Motor neuron (in vitro differentiated cells): ENCODE measurements around the gene RNASE8. TPM values are rescaled to one million over a fixed set of nuclear protein-coding genes. Genes with fewer than 3 reads are reported as not detected.
A peak's percentile ranks its signal among the peaks of the same experiment; 100 is the strongest.

Experiments used
- ATAC-seq, 8 experiments: fragments of 200-7000 bp; cut with Tn5 transposase; replicated peaks in 6 of 8; 2 replicates each; pipeline ENCODE4 v1.8.0; 2021; ENCODE audit warnings: mild to moderate bottlenecking in 8 of 8, moderate library complexity in 8 of 8
- H3K27ac ChIP-seq, 2 donors: fragments of 250-450 bp; sonication (Bioruptor Pico); 2 replicates each; pipeline ENCODE4 v1.9.0; 2021; ENCODE audit warnings: antibody characterized with exemption in 2 of 2, mild to moderate bottlenecking in 2 of 2, moderate library complexity in 1 of 2
- H3K4me1 ChIP-seq, 2 donors: fragments of 250-450 bp; sonication (Bioruptor Pico); replicated peaks in 1 of 2; 2 replicates each; pipeline ENCODE4 v1.6.1; 2021; ENCODE audit warnings: antibody characterized with exemption in 2 of 2, mild to moderate bottlenecking in 2 of 2, moderate library complexity in 1 of 2
- H3K4me3 ChIP-seq, 5 donors: fragments of 250-450 bp; sonication (Bioruptor Pico); 2 replicates each; pipeline ENCODE4 v1.9.0; 2021; ENCODE audit warnings: antibody characterized with exemption in 5 of 5, mild to moderate bottlenecking in 5 of 5, moderate library complexity in 4 of 5
- WGBS, 10 experiments: fragments of 450-650 bp; shearing (Covaris generic); methylation state at CpG; one replicate each; pipeline ENCODE4 v1.0.0; 2022; 5-methylcytosine and 5-hydroxymethylcytosine counted together
- in situ Hi-C, 9 experiments: fragments of 400-800 bp; cut with MboI; loops; one replicate each; pipeline ENCODE4 v1.15.0; 2021; ENCODE audit warnings: low sequenced_read_pairs in 9 of 9, low pct_unique_long_range_greater_than_20kb in 2 of 9; ENCODE audit not compliant: unreplicated experiment in 9 of 9
- total RNA-seq, 8 experiments: library from RNA; unstranded; fragments of 300-600 nt; gene quantifications; 2 replicates each; pipeline versions ENCODE4 v1.2.3 to v1.2.4, GENCODE V29; 2022

The RNASE8 gene
- total RNA-seq, 8 experiments from 2014 or later, result 0.22 to 0.95 TPM; not detected in 6

DNA sequence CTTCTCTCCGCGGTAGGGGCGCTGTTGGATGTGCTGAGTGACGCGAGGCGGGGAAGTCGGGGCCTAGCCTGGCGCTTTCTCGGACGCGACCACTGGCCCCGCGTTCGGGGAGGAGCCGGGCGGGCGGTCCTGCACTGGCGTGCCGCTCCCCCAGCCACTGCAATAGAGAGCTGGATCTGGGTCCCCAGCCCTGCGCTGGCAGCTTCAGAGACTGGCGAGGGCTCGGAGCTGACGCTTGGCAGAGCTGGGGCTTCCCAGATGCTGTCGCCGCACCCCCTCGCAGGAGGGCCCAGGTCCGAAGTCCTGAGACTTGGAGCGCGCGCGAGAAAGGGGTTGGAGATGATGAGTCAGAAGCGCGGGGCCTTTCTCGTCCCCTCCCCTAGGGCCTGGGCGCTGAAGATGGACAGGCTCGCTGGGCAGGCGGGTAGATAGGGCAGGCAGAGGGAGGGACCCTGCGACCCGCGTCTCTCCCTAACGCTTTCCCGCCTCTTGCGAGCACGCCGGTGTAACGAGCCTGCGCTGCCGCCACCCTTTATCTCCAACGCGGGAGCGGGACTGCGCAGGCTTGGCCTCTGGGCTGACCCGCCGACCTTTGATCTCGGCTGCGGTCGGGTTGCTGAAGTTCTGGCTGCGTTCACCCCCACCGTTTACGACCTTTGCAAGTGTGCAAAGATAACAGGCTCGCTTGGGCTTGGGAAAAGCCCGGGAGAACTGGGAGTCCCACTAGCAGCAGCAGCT is 46.3 kb downstream of the RNASE8 start:
- Histone ChIP-seq H3K27ac (peak overlapping the region; percentile 99 to 100), H3K4me3 (peak overlapping the region; percentile 57 to 73 (median 61)), H3K4me1 (peaks cover 36 to 37% of the 10 kb centered on the region in 2 donors)
- peak; percentile 80 to 93 (median 92) for ATAC-seq
- WGBS, 10 experiments, result 0 to 1% (median 0%) methylated on average over 1 to 17 of the region's 62 CpGs; no CpG with 5 or more reads in 5 of the 10 experiments
- in situ Hi-C loops, result loop anchor here in 1 of 9 experiments (25.0 kb wide), 1 partner anchor 92 kb away; no protein-coding TSS in a partner anchor

DNA sequence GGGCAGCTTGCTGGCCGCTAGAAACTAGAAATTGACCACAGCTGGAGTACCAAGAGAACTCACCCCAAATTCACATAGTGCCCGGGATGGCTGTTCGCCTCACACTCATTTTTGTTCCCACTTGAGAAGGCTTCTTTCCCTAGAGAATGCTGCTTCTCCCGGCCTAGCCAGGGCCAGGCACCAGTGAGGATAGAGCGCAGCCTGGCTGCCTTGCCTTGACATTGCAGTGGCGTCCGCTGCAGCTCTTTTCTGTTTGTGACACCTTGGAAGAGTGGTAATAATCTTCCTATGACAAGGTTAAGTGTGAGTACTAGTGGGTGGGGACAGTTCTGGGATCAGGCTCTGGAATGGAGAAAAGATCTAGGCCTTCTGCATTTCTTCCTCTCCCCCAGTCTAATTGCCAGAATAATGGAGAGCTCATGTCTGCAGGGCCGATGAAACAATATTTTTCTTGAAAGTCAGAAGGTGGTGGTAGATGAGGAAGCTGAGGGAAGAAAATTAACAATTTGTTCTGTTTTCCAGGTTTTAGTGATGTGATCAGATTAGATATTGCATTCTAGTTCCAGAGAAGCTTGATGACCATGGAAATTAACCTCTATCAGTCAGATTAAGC is 46.9 kb downstream of the RNASE8 start:
- H3K27ac ChIP-seq, result peak overlapping the region; percentile 99 to 100
- in situ Hi-C loops, result loop anchor here in 1 of 9 experiments (25.0 kb wide), 1 partner anchor 92 kb away; no protein-coding TSS in a partner anchor
- 0 to 78% (median 10%) methylated on average over 1 to 8 of the region's 8 CpGs; no CpG with 5 or more reads in 3 of the 10 experiments for WGBS, 10 experiments
- H3K4me3 ChIP-seq, result peak overlapping the region; percentile 57 to 73 (median 61)
- peaks cover 29 to 34% of the 10 kb centered on the region in 2 donors for H3K4me1 ChIP-seq
- peak; percentile 19 to 62 (median 52) for ATAC-seq

DNA sequence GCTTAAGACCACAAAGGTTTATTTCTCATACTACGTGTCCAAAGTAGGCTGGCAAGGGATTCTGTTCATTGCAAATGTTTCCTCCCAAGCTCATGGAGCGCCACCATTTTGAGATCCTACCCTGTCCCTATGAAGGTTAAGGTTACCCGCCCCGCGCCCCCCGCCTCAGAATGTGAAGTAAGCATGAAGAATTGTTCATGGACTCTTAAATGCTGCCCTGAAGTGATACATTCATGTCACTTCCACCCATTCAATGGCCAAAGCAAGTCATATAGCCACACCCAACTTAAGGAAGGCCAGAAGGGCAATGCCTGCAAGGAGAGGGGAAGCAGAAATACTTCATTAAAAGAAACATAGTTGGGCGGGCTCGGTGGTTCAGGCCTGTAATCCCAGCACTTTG is 47.5 kb downstream of the RNASE8 start:
- Histone ChIP-seq H3K27ac (peak overlapping the region in 1 of 2 donors; percentile 100), H3K4me3 (no peak overlapping the region)
- in situ Hi-C loops, result loop anchor here in 1 of 9 experiments (25.0 kb wide), 1 partner anchor 93 kb away; no protein-coding TSS in a partner anchor

DNA sequence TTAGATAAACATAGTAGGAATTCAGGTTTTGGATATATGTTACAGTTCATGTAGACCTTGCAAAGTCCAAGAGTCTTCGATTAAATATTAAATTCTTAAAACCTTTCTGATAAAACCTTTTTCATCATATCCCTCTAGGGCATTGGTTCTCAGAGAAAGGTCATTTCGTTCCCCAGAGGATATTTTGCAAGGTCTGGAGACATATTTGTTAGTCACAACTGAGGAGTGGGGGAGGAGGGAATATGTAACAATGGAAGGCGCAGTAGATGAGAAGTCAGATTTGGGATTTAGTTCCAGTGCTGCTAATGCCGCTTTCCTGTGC is 48.5 kb downstream of the RNASE8 start:
- in situ Hi-C loops, result loop anchor here in 1 of 9 experiments (25.0 kb wide), 1 partner anchor 94 kb away; no protein-coding TSS in a partner anchor
- 10 to 71% (median 53%) methylated on average over 1 to 4 of the region's 4 CpGs; no CpG with 5 or more reads in 3 of the 10 experiments for WGBS, 10 experiments
- H3K4me1 ChIP-seq, result peaks cover 28 to 31% of the 10 kb centered on the region in 2 donors
- no peak overlapping the region for H3K4me3 ChIP-seq
- no peak overlapping the region for H3K27ac ChIP-seq
- no peak for ATAC-seq

More for the DNA sequence above, 47.5 kb downstream of the RNASE8 start:
- peaks cover 28 to 31% of the 10 kb centered on the region in 2 donors for H3K4me1 ChIP-seq
- 80 to 100% (median 81%) methylated on average over 1 to 5 of the region's 8 CpGs; no CpG with 5 or more reads in 2 of the 10 experiments for WGBS, 10 experiments
- ATAC-seq, result no peak

DNA sequence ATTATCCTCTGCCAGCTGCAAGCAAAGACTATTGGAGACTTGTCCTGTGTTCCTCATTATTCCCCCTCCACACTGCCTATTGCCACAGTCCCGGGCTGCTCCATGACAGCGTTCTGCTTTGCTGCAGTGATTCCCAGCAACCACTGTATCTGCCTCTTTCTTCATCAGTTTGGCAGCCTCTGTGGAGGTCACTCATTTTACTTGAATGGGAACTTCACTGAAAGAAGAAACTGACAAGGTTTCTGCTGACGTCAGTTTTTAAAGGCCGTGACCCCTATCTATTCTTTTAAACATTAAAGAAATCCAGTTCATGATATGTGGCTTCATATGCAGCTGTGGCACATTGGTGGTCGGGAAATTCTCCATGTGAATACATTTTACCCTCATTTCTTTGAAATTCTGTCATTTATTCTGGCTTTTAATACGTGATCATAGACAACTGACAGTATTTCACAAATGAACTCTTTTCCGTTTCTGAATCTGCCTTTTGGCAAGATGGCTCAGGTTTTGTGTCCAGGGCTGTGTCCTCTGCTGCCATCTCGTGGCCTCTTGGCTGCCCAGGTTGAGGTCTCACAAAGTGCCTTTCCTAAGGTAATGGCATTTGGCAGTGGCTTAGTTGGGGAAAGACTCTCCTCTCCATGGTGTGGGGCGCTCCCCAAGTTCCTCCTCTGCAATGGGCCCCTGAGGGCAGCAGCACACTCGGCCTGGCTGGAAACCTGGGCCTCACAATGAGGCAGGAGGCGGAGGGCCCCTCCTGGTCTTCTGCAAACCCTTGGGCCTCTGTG is 49.1 kb downstream of the RNASE8 start:
- peak in 4 of 8 experiments; percentile 4 to 22 (median 13) for ATAC-seq
- H3K27ac ChIP-seq, result peak overlapping the region in 1 of 2 donors; percentile 10
- peaks cover 28 to 31% of the 10 kb centered on the region in 2 donors for H3K4me1 ChIP-seq
- WGBS, 10 experiments, result 0 to 31% (median 5%) methylated on average over 3 to 10 of the region's 11 CpGs; no CpG with 5 or more reads in 1 of the 10 experiments
- peak overlapping the region in 1 of 5 donors; percentile 2 for H3K4me3 ChIP-seq
- in situ Hi-C loops, result loop anchor here in 1 of 9 experiments (25.0 kb wide), 1 partner anchor 94 kb away; no protein-coding TSS in a partner anchor

DNA sequence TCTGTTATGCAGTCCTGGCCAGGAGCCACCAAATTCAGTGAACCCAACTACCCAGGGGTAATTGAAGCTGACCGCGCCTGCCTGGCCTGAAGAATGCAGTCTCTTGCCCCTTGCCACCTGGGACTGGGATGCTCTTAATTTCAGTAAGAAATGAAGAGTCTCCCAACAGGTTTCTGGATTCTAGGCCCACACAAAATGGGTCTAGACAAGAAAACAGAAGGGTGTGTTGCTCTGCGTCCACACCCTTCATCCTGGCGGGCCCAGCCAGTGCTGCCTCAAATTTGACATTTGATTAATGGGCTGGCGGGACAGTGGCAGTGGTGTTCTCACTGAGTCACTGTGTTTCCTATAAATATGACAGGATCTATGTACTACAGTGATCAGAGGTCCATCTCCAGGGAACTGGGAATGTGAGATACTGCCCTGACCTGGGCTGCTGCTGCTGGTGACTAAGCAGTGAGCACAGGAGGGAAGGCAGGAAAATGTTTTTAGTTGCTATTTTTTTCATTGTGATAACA is 49.7 kb downstream of the RNASE8 start:
- 0 to 71% (median 39%) methylated on average over 1 to 5 of the region's 5 CpGs; no CpG with 5 or more reads in 4 of the 10 experiments for WGBS, 10 experiments
- peaks cover 28 to 34% of the 10 kb centered on the region in 2 donors for H3K4me1 ChIP-seq
- in situ Hi-C loops, result loop anchor here in 1 of 9 experiments (25.0 kb wide), 1 partner anchor 95 kb away; no protein-coding TSS in a partner anchor
- H3K27ac ChIP-seq, result peak overlapping the region in 1 of 2 donors; percentile 10
- peak; percentile 0 to 23 (median 8) for ATAC-seq
- no peak overlapping the region for H3K4me3 ChIP-seq

Other genes with a start within 250 kb of the RNASE8 start
- gene RNASE3, start 166.4 kb upstream of the RNASE8 start, total RNA-seq, result not detected
- 10 to 100 TPM in 1 of 8 experiments, not detected in 7; 19.0 TPM for gene RNASE2, start 102.3 kb upstream of the RNASE8 start, total RNA-seq
- gene METTL17, start 67.8 kb upstream of the RNASE8 start, total RNA-seq, result 100 to 1,000 TPM in 1 of 8 experiments, 10 to 100 TPM in 7; 30.2 to 119 (median 58.5) TPM
- under 1 TPM in 4 of 8 experiments, not detected in 4; 0.11 to 0.47 (median 0.39) TPM for gene SLC39A2, start 58.5 kb upstream of the RNASE8 start, total RNA-seq
- gene NDRG2, start 32.8 kb upstream of the RNASE8 start, total RNA-seq, result 10 to 100 TPM in 5 of 8 experiments, 1 to 10 TPM in 3; 4.1 to 51.8 (median 13.7) TPM
- gene TPPP2, start 27.6 kb upstream of the RNASE8 start, total RNA-seq, result under 1 TPM in 3 of 8 experiments, not detected in 5; 0.18 to 0.62 (median 0.38) TPM
- under 1 TPM in 3 of 8 experiments, not detected in 5; 0.17 to 0.90 (median 0.70) TPM for gene RNASE13, start 23.0 kb upstream of the RNASE8 start, total RNA-seq
- gene RNASE7, start 15.5 kb upstream of the RNASE8 start, total RNA-seq, result under 1 TPM in 4 of 8 experiments, not detected in 4; 0.14 to 0.40 (median 0.29) TPM
- gene ARHGEF40, start 12.5 kb downstream of the RNASE8 start, total RNA-seq, result 10 to 100 TPM; 15.0 to 61.4 (median 24.8) TPM
- gene ZNF219, start 40.8 kb downstream of the RNASE8 start, total RNA-seq, result 10 to 100 TPM; 10.5 to 42.7 (median 17.2) TPM
- gene TMEM253, start 43.2 kb downstream of the RNASE8 start, total RNA-seq, result 1 to 10 TPM in 4 of 8 experiments, under 1 TPM in 4; 0.37 to 2.5 (median 1.0) TPM
- under 1 TPM in 6 of 8 experiments, not detected in 2; 0.04 to 0.47 (median 0.20) TPM for gene OR5AU1, start 98.2 kb downstream of the RNASE8 start, total RNA-seq
- gene HNRNPC, start 211.6 kb downstream of the RNASE8 start, total RNA-seq, result 1,000 to 10,000 TPM in 1 of 8 experiments, 100 to 1,000 TPM in 7; 566 to 1,062 (median 843) TPM
- gene RPGRIP1, start 222.3 kb downstream of the RNASE8 start, total RNA-seq, result under 1 TPM in 6 of 8 experiments, not detected in 2; 0.33 to 0.92 (median 0.52) TPM